ENCODE data around the gene CYP2J2.

DNA sequence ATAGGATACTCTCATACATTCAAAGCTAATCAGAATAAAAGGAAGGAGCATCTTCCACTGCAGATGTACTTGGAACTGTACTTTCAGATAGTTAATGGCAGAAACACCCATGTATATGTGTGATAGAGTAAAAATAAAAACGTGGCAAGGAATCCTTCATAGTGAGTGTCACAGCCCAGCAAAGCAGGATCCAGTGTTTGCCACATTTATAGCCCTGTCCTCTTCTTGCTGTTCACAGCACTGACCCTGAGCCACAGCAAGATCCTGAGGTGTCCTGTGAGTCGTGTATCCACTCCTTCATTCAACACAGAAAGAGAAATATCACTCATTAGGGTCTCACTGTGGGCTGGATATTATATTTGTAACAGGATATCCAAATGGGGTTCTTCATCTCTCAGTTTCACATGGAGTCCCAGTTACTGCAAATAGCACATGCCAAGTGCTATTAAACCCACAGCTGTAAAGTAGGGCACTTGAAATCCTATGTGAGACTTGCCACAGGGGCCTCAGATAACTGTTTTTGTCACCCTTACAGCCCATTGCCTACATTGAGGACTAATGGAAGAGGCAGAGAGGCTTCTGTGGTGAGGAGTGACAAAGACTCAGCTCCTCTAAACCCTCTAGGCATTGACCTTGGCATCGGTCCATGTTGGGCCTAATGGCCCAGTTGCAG, 41.3 kb downstream of the CYP2J2 start:
- TF ChIP-seq CTCF (IDR thresholded peaks at IDR 0.05) = no peak
- no peak for TF ChIP-seq POLR2A (IDR thresholded peaks at IDR 0.05)
